Ectodermal cell (in vitro differentiated cells): Measurements from ENCODE around the gene RAET1E.
"Not testable (repeated sequence)": the region's sequence is repeated elsewhere in the genome, so short reads cannot be mapped to it uniquely, and the experiment has no call there.

Experiments
- H3K27ac ChIP-seq: 2 replicates; pipeline ENCODE4 v1.7.0; 2013; ENCODE audit warnings: mild to moderate bottlenecking, low read depth, low read length; ENCODE audit not compliant: insufficient read depth, poor library complexity, severe bottlenecking
- H3K27me3 ChIP-seq: 2 replicates; pipeline ENCODE4 v1.7.0; 2013; ENCODE audit warnings: mild to moderate bottlenecking, low read length; ENCODE audit not compliant: insufficient read depth, control insufficient read depth, poor library complexity, severe bottlenecking
- H3K36me3 ChIP-seq: one replicate; pipeline ENCODE4 v1.7.0; 2013; ENCODE audit warnings: low read length; ENCODE audit not compliant: control insufficient read depth, insufficient read depth
- H3K4me1 ChIP-seq: one replicate; pipeline ENCODE4 v1.7.0; 2013; ENCODE audit warnings: low read length; ENCODE audit not compliant: control insufficient read depth, insufficient read depth
- H3K4me3 ChIP-seq: 2 replicates; pipeline ENCODE4 v1.7.0; 2013; ENCODE audit warnings: low read depth, low read length, control low read depth; ENCODE audit not compliant: insufficient read depth
- H3K9me3 ChIP-seq: 2 replicates; pipeline ENCODE4 v1.7.0; 2013; ENCODE audit warnings: mild to moderate bottlenecking, low read length, moderate library complexity; ENCODE audit not compliant: control insufficient read depth
- WGBS, 2 experiments: methylation state at CpG; one replicate each; pipeline ENCODE4 v1.1.7; 2013; ENCODE audit warnings: missing lambda C conversion rate in 2 of 2; 5-methylcytosine and 5-hydroxymethylcytosine counted together

Gene RAET1E

GRCh38 chr6:149910721-149911151 is 12.8 kb upstream of the RAET1E start:
- 92 to 94% methylated on average over 23 of the region's 23 CpGs for WGBS, 2 experiments

GRCh38 chr6:149909701-149910470 is 12.0 kb upstream of the RAET1E start:
- H3K27ac ChIP-seq: no peak overlapping the region
- H3K9me3 ChIP-seq: peaks cover 4% of the 10 kb centered on the region
- H3K4me3 ChIP-seq: no peak overlapping the region
- H3K27me3 ChIP-seq: peaks cover 6% of the 10 kb centered on the region
- no peaks in the 10 kb centered on the region for H3K36me3 ChIP-seq
- 85 to 86% methylated on average over 9 of the region's 9 CpGs for WGBS, 2 experiments
- H3K4me1 ChIP-seq: no peaks in the 10 kb centered on the region

More at GRCh38 chr6:149910721-149911151, 12.8 kb upstream of the RAET1E start:
- Histone ChIP-seq H3K4me1 (no peaks in the 10 kb centered on the region), H3K27me3 (peaks cover 6% of the 10 kb centered on the region), H3K27ac (no peak overlapping the region), H3K36me3 (no peaks in the 10 kb centered on the region), H3K9me3 (peaks cover 4% of the 10 kb centered on the region), H3K4me3 (no peak overlapping the region)

- H3K4me1 ChIP-seq, H3K9me3 ChIP-seq, H3K27me3 ChIP-seq, H3K4me3 ChIP-seq, H3K27ac ChIP-seq, H3K36me3 ChIP-seq: not testable (repeated sequence)
- WGBS, 2 experiments: 63 to 72% methylated on average over 4 of the region's 4 CpGs
These were observed 10.6 kb upstream of the RAET1E start for GRCh38 chr6:149908480-149908879.

GRCh38 chr6:149907317-149907716 is 9.4 kb upstream of the RAET1E start:
- no peaks in the 10 kb centered on the region for H3K36me3 ChIP-seq
- H3K27me3 ChIP-seq: no peaks in the 10 kb centered on the region
- 80 to 82% methylated on average over 2 of the region's 2 CpGs for WGBS, 2 experiments
- no peak overlapping the region for H3K4me3 ChIP-seq
- H3K4me1 ChIP-seq: no peaks in the 10 kb centered on the region
- H3K9me3 ChIP-seq: peaks cover 4% of the 10 kb centered on the region
- H3K27ac ChIP-seq: no peak overlapping the region

- Histone ChIP-seq H3K27me3 (no peaks in the 10 kb centered on the region), H3K36me3 (no peaks in the 10 kb centered on the region), H3K27ac (no peak overlapping the region), H3K9me3 (peaks cover 4% of the 10 kb centered on the region), H3K4me3 (no peak overlapping the region), H3K4me1 (no peaks in the 10 kb centered on the region)
- 94 to 95% methylated on average over 4 of the region's 4 CpGs for WGBS, 2 experiments
These were observed 8.5 kb upstream of the RAET1E start for GRCh38 chr6:149906405-149906804.

GRCh38 chr6:149905911-149906371 is 8.0 kb upstream of the RAET1E start:
- WGBS, 2 experiments: 88 to 89% methylated on average over 6 of the region's 6 CpGs
- no peaks in the 10 kb centered on the region for H3K36me3 ChIP-seq
- H3K4me3 ChIP-seq: no peak overlapping the region
- no peaks in the 10 kb centered on the region for H3K27me3 ChIP-seq
- no peak overlapping the region for H3K27ac ChIP-seq
- H3K4me1 ChIP-seq: no peaks in the 10 kb centered on the region
- peaks cover 4% of the 10 kb centered on the region for H3K9me3 ChIP-seq

- Histone ChIP-seq H3K9me3 (peaks cover 4% of the 10 kb centered on the region), H3K4me3 (no peak overlapping the region), H3K4me1 (no peaks in the 10 kb centered on the region), H3K27ac (no peak overlapping the region), H3K27me3 (no peaks in the 10 kb centered on the region), H3K36me3 (no peaks in the 10 kb centered on the region)
- 93% methylated on average over 18 of the region's 18 CpGs for WGBS, 2 experiments
These were observed 7.5 kb upstream of the RAET1E start for GRCh38 chr6:149905371-149905910.

- 92 to 93% methylated on average over 13 of the region's 13 CpGs for WGBS, 2 experiments
- H3K4me3 ChIP-seq: no peak overlapping the region
- H3K9me3 ChIP-seq: peaks cover 4% of the 10 kb centered on the region
- no peaks in the 10 kb centered on the region for H3K36me3 ChIP-seq
- no peaks in the 10 kb centered on the region for H3K27me3 ChIP-seq
- no peaks in the 10 kb centered on the region for H3K4me1 ChIP-seq
- no peak overlapping the region for H3K27ac ChIP-seq
These were observed 6.9 kb upstream of the RAET1E start for GRCh38 chr6:149904661-149905370.

- no peaks in the 10 kb centered on the region for H3K4me1 ChIP-seq
- no peaks in the 10 kb centered on the region for H3K27me3 ChIP-seq
- peaks cover 4% of the 10 kb centered on the region for H3K9me3 ChIP-seq
- 72 to 75% methylated on average over 5 of the region's 5 CpGs for WGBS, 2 experiments
- no peak overlapping the region for H3K27ac ChIP-seq
- H3K36me3 ChIP-seq: no peaks in the 10 kb centered on the region
- H3K4me3 ChIP-seq: no peak overlapping the region
These were observed 6.2 kb upstream of the RAET1E start for GRCh38 chr6:149903938-149904611.
